IPS-15b (cell line): ENCODE measurements around the gene NCBP3.
A peak's percentile ranks its signal among the peaks of the same experiment; 100 is the strongest.

ENCODE experiments used
- H3K27me3 ChIP-seq: one replicate; pipeline ENCODE4 v1.6.1; 2013; ENCODE audit warnings: low read length; ENCODE audit not compliant: control insufficient read depth, insufficient read depth
- H3K36me3 ChIP-seq: one replicate; pipeline ENCODE4 v1.6.1; 2013; ENCODE audit warnings: low read length; ENCODE audit not compliant: control insufficient read depth, insufficient read depth
- H3K4me1 ChIP-seq: one replicate; pipeline ENCODE4 v1.6.1; 2013; ENCODE audit warnings: mild to moderate bottlenecking, low read length; ENCODE audit not compliant: control insufficient read depth, insufficient read depth
- H3K4me3 ChIP-seq: one replicate; pipeline ENCODE4 v1.5.1; 2013; ENCODE audit warnings: low read depth, low read length
- H3K9ac ChIP-seq: one replicate; pipeline ENCODE4 v1.6.1; 2013; ENCODE audit warnings: low read depth, mild to moderate bottlenecking, low read length
- H3K9me3 ChIP-seq: one replicate; pipeline ENCODE4 v1.6.1; 2013; ENCODE audit warnings: mild to moderate bottlenecking, low read length; ENCODE audit not compliant: control insufficient read depth, insufficient read depth

Gene NCBP3

DNA sequence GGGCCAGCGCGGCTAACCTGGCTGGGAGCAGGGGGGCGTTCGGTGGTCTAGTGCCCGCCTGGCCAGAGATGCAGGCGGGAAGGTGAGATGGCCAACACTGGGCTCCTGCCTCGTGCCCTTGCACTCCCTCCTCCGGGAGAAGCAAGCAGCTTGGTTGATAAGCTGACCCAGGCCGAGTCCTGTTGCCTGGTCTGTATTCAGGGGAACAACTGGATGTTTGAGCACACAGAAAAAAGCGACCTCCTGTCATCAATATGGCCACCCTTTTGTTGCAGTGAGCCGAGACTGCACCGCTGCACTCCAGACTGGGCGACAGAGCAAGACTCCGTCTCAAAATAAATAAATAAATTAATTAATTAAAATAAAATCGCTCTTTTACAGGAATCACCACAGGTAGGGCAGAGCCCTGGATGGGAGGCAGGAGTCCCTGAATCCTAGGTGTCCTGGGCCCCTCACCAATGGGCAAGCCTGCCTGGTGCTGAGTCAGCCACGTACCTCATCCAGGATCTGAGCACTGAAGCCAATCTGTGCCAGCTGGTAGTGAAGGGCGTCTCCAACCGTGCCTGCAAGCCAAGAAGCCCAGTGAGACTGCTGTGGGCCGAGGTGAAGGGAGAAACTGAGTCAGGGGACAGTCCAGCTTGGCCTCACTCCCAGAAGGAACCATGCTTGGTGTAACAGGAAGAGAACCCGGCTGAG, 90.6 kb downstream of the NCBP3 start:
- Histone ChIP-seq H3K36me3 (no peaks in the 10 kb centered on the region), H3K9me3 (no peaks in the 10 kb centered on the region), H3K4me1 (no peaks in the 10 kb centered on the region), H3K4me3 (peak overlapping the region; percentile 88), H3K9ac (peak overlapping the region; percentile 73), H3K27me3 (no peaks in the 10 kb centered on the region)

DNA sequence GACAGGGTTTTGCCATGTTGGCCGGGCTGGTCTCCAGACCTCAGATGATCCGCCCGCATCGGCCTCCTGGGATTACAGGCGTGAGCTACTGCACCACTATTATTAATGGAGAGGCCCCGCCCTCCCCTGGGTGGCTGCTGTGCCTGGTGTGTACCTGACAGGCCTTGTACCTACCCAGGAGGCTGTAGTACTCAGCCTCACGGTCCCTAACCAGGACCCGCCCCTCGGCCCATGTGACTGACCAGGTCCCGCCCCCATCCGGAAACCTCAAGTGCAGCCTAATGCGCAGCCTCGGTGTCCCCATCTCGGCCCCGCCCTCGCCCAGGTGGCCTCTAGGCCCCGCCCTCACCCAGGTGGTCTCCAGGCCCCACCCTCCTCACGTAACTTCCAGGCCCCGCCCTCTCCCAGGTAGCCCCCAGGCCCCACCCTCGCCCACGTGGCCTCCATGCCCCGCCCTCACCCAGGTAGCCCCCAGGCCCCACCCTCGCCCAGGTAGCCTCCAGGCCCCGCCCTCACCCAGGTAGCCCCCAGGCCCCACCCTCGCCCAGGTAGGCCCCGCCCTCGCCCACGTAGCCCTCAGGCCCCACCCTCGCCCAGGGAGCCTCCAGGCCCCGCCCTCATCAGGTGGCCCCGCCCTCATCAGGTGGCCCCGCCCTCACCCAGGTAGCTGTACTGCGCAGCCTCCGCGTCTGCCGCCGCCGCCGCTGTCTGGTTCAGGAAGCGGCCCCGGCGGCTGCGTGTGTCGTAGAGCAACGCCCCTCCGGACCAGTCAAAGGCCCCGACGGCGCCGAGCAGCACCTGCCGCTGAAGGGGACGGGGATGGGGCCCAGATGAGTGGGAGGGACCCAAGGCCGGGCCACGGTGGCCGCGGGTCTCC, 91.3 kb downstream of the NCBP3 start:
- Histone ChIP-seq H3K36me3 (no peaks in the 10 kb centered on the region), H3K27me3 (no peaks in the 10 kb centered on the region), H3K9ac (peak overlapping the region; percentile 73), H3K4me3 (peak overlapping the region; percentile 88), H3K9me3 (no peaks in the 10 kb centered on the region), H3K4me1 (no peaks in the 10 kb centered on the region)

DNA sequence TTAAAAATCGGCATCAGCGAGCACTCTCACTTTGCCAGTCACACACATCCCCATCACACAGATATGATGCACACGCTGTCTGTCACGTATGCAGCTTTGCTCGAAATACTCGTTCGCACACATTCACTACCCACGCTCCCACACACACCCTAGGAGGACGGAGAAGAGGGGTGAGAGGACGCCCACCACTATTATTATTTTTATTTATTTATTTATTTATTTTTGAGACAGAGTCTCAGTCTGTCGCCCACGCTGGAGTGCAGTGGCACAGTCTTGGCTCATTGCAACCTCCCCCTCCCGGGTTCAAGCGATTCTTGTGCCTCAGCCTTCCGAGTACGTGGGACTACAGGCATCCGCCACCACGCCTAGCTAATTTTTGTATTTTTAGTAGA, 92.0 kb downstream of the NCBP3 start:
- H3K9ac ChIP-seq: peak overlapping the region; percentile 37
- peak overlapping the region; percentile 26 for H3K4me3 ChIP-seq
- H3K4me1 ChIP-seq: no peaks in the 10 kb centered on the region
- H3K9me3 ChIP-seq: no peaks in the 10 kb centered on the region
- H3K36me3 ChIP-seq: no peaks in the 10 kb centered on the region
- no peaks in the 10 kb centered on the region for H3K27me3 ChIP-seq

DNA sequence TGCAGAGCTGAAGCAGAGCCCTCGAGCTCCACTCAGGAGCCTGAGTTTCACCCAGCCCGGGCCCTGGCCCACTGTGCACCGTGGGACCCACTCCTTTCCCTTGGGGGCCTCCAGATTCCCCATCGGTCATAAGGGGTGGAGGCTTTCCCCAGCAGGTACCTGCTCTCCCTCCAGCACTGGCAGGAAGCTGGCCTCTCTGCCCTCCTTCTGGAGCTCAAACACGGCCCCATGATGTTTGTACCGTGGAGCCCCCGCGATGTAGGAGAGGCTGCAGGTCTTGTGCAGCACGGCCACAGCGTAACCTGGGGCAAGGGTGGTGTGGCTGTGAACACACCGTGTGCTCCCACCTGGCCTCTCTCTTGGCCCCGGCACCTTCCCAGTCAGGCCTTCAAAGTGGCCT, 92.4 kb downstream of the NCBP3 start:
- no peaks in the 10 kb centered on the region for H3K9me3 ChIP-seq
- no peaks in the 10 kb centered on the region for H3K36me3 ChIP-seq
- no peaks in the 10 kb centered on the region for H3K4me1 ChIP-seq
- H3K4me3 ChIP-seq: no peak overlapping the region
- peak overlapping the region; percentile 37 for H3K9ac ChIP-seq
- H3K27me3 ChIP-seq: no peaks in the 10 kb centered on the region
